Astrocyte (in vitro differentiated cells and primary cell): ENCODE data around the gene MMRN2. TPM values are rescaled to one million over a fixed set of nuclear protein-coding genes. Genes with fewer than 3 reads are reported as not detected.

Experiments used
- DNase-seq: peaks from one replicate; pipeline ENCODE4 v3.0.0-alpha.2; 2010; ENCODE audit warnings: low read depth
- FAIRE-seq: peaks from 2 replicates; lab custom pipeline; 2011; peaks lifted over from hg19 to GRCh38; lab: Jason Lieb, UNC
- H2AFZ ChIP-seq: 2 replicates; pipeline ENCODE4 v1.6.0; 2012; ENCODE audit warnings: low read depth, low read length, inconsistent platforms
- H3K27ac ChIP-seq: 2 replicates; pipeline ENCODE4 v1.5.1; 2011; ENCODE audit warnings: low read depth, low read length, inconsistent platforms
- H3K27me3 ChIP-seq: 2 replicates; pipeline ENCODE4 v1.6.0; 2011; ENCODE audit warnings: low read length, inconsistent platforms; ENCODE audit not compliant: insufficient read depth
- H3K36me3 ChIP-seq: 2 replicates; pipeline ENCODE4 v1.5.1; 2011; ENCODE audit warnings: low read length, inconsistent platforms; ENCODE audit not compliant: insufficient read depth
- H3K4me1 ChIP-seq: 2 replicates; pipeline ENCODE4 v1.5.1; 2011; ENCODE audit warnings: low read length, inconsistent platforms; ENCODE audit not compliant: insufficient read depth
- H3K4me2 ChIP-seq: 2 replicates; pipeline ENCODE4 v1.6.0; 2012; ENCODE audit warnings: low read length, inconsistent platforms
- H3K4me3 ChIP-seq: 2 replicates; pipeline ENCODE4 v1.5.1; 2011; ENCODE audit warnings: low read depth, mild to moderate bottlenecking, low read length, inconsistent platforms; ENCODE audit not compliant: insufficient read depth
- H3K79me2 ChIP-seq: 2 replicates; pipeline ENCODE4 v1.6.0; 2012; ENCODE audit warnings: mild to moderate bottlenecking, low read length, inconsistent platforms; ENCODE audit not compliant: insufficient read depth
- H3K9ac ChIP-seq: 2 replicates; pipeline ENCODE4 v1.6.0; 2012; ENCODE audit warnings: mild to moderate bottlenecking, low read length, inconsistent platforms
- H3K9me3 ChIP-seq: 2 replicates; pipeline ENCODE4 v1.5.1; 2012; ENCODE audit warnings: low read depth, mild to moderate bottlenecking, low read length, inconsistent platforms; ENCODE audit not compliant: insufficient read depth
- H4K20me1 ChIP-seq: 2 replicates; pipeline ENCODE4 v1.6.0; 2012; ENCODE audit warnings: low read length, inconsistent platforms; ENCODE audit not compliant: insufficient read depth
- H3K27ac Mint-ChIP-seq: one replicate; pipeline ENCODE4 v1.8.0; 2021; ENCODE audit warnings: mild to moderate bottlenecking, mixed read lengths; ENCODE audit not compliant: unreplicated experiment
- H3K27me3 Mint-ChIP-seq: one replicate; pipeline ENCODE4 v1.8.0; 2021; ENCODE audit warnings: low read depth, mixed read lengths; ENCODE audit not compliant: unreplicated experiment
- H3K36me3 Mint-ChIP-seq: one replicate; pipeline ENCODE4 v1.8.0; 2021; ENCODE audit warnings: low read depth, mixed read lengths; ENCODE audit not compliant: unreplicated experiment
- H3K4me1 Mint-ChIP-seq: one replicate; pipeline ENCODE4 v1.8.0; 2021; ENCODE audit warnings: low read depth, mixed read lengths; ENCODE audit not compliant: unreplicated experiment
- H3K4me3 Mint-ChIP-seq: one replicate; pipeline ENCODE4 v1.8.0; 2021; ENCODE audit warnings: mild to moderate bottlenecking, moderate library complexity, mixed read lengths; ENCODE audit not compliant: unreplicated experiment
- H3K9me3 Mint-ChIP-seq: one replicate; pipeline ENCODE4 v1.8.0; 2021; ENCODE audit warnings: mild to moderate bottlenecking, mixed read lengths; ENCODE audit not compliant: unreplicated experiment
- EZH2 ChIP-seq: IDR thresholded peaks from 2 replicates; pipeline ENCODE4 v1.6.1; 2012; ENCODE audit warnings: mild to moderate bottlenecking, low read length, inconsistent platforms; ENCODE audit not compliant: insufficient read depth
- total RNA-seq: library from RNA; stranded (reverse); gene quantifications from 2 replicates; pipeline ENCODE4 v1.2.1, GENCODE V29; 2021
- TF ChIP-seq, protein P1 (sequence below): IDR thresholded peaks from 2 replicates; pipeline ENCODE4 v1.5.1; 2011; ENCODE audit warnings: low read depth, mild to moderate bottlenecking, inconsistent platforms, low read length, moderate library complexity; ENCODE audit not compliant: insufficient read depth

MMRN2 gene
- total RNA-seq, 1 donor from 2014 or later: 0.27 TPM

DNA sequence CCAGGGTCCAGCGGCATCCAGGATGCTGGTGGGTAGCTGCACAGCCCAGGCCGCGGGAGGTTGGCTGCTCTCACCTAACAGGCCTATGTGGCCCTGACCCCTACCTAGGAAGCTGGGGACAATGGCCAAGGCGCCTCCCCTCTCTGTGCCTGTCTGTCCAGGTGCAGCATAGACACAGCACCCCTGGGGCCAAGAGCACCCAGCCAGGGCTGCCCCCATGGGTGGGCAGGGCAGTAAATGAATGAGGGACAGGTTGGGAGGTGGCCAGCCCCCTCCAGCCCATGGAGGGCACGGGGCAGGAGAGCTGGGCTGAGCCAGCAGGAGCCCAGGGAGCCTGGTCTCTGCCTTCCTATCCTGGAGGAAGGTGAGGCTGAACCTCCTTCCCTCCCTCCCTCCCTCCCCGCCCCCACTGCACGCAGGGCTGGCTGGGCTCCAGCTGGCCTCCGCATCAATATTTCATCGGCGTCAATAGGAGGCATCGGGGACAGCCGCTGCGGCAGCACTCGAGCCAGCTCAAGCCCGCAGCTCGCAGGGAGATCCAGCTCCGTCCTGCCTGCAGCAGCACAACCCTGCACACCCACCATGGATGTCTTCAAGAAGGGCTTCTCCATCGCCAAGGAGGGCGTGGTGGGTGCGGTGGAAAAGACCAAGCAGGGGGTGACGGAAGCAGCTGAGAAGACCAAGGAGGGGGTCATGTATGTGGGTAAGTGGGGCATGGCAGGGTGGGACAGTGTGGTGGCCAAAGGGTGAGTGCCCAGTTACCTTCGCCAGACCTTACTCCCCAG is 893 bp upstream of the MMRN2 start, which contains the start of gene SNCG:
SNCG (plus strand) TSS at position 484 of the 785 bp plus-strand sequence; CDS start at position 583, 99 bp downstream.
- Histone ChIP-seq H3K4me1 (peaks cover 20% of the 10 kb centered on the region), H2AFZ (peak within 1 kb of the TSS; percentile 41), H3K9ac (no peak within 1 kb of the TSS), H3K27ac (no peak within 1 kb of the TSS), H3K79me2 (no peaks in the 10 kb centered on the region), H3K4me3 (no peak within 1 kb of the TSS), H3K4me2 (peak within 1 kb of the TSS; percentile 34), H4K20me1 (no peaks in the 10 kb centered on the region), H3K27me3 (no peaks in the 10 kb centered on the region), H3K9me3 (no peaks in the 10 kb centered on the region), H3K36me3 (no peaks in the 10 kb centered on the region)
- no peak for TF ChIP-seq EZH2
- TF ChIP-seq, protein P1, sequence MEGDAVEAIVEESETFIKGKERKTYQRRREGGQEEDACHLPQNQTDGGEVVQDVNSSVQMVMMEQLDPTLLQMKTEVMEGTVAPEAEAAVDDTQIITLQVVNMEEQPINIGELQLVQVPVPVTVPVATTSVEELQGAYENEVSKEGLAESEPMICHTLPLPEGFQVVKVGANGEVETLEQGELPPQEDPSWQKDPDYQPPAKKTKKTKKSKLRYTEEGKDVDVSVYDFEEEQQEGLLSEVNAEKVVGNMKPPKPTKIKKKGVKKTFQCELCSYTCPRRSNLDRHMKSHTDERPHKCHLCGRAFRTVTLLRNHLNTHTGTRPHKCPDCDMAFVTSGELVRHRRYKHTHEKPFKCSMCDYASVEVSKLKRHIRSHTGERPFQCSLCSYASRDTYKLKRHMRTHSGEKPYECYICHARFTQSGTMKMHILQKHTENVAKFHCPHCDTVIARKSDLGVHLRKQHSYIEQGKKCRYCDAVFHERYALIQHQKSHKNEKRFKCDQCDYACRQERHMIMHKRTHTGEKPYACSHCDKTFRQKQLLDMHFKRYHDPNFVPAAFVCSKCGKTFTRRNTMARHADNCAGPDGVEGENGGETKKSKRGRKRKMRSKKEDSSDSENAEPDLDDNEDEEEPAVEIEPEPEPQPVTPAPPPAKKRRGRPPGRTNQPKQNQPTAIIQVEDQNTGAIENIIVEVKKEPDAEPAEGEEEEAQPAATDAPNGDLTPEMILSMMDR: no peak
- DNase-seq (no peak), FAIRE-seq (no peak)
- peaks cover 11% of the 10 kb centered on the region for H3K4me1 Mint-ChIP-seq
- no peaks in the 10 kb centered on the region for H3K27me3 Mint-ChIP-seq
- H3K4me3 Mint-ChIP-seq: no peak within 1 kb of the TSS
- H3K9me3 Mint-ChIP-seq: no peaks in the 10 kb centered on the region
- peak within 1 kb of the TSS; percentile 93 for H3K27ac Mint-ChIP-seq
- H3K36me3 Mint-ChIP-seq: no peaks in the 10 kb centered on the region

DNA sequence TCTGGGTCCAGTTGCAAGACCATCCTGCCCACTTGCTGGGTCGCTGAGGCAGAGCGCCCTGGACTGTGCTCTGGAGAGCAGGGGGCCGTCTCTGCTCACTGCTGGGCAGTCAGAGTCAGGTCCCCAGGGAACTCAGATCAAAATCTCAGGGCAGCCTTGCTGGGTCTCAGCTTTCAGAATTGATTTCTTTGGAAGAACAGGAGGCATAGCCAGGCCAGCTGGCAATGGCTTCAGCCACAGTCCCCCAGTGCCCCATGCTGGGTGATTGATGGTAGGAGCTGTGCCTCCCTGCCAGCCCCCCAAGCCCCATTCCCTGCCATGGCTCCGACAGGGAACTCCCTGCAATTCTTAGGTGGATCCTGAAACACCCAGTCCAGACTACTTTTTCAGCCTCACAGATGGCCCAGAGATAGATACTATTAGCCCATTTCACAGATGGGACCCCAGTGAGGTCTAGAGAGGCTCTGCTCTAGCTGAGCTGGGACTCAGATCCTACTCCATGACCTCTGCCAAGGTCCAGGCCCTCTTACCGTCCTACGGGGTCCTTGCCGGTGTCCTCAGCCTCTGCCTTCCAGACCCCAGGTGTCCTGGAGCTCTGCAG is 467 bp downstream of the MMRN2 start:
- no peak overlapping the region for H3K4me3 ChIP-seq
- no peaks in the 10 kb centered on the region for H4K20me1 ChIP-seq
- Mint-ChIP-seq H3K36me3 (peaks cover 3% of the 10 kb centered on the region), H3K4me1 (peaks cover 11% of the 10 kb centered on the region), H3K27me3 (no peaks in the 10 kb centered on the region), H3K27ac (no peak overlapping the region), H3K4me3 (no peak overlapping the region), H3K9me3 (peaks cover 8% of the 10 kb centered on the region)
- FAIRE-seq: no peak
- H3K4me2 ChIP-seq: no peak overlapping the region
- no peak overlapping the region for H3K27ac ChIP-seq
- no peaks in the 10 kb centered on the region for H3K79me2 ChIP-seq
- peaks cover 20% of the 10 kb centered on the region for H3K4me1 ChIP-seq
- TF ChIP-seq, protein P1: no peak
- no peak for TF ChIP-seq EZH2
- no peak for DNase-seq
- H2AFZ ChIP-seq: no peak overlapping the region
- H3K9me3 ChIP-seq: peaks cover 2% of the 10 kb centered on the region
- H3K36me3 ChIP-seq: no peaks in the 10 kb centered on the region
- H3K27me3 ChIP-seq: no peaks in the 10 kb centered on the region
- no peak overlapping the region for H3K9ac ChIP-seq
